ENCODE measurements around the gene ANKS1B.
"Not testable (repeated sequence)": the region's sequence is repeated elsewhere in the genome, so short reads cannot be mapped to it uniquely, and the experiment has no call there.

The ANKS1B gene

DNA sequence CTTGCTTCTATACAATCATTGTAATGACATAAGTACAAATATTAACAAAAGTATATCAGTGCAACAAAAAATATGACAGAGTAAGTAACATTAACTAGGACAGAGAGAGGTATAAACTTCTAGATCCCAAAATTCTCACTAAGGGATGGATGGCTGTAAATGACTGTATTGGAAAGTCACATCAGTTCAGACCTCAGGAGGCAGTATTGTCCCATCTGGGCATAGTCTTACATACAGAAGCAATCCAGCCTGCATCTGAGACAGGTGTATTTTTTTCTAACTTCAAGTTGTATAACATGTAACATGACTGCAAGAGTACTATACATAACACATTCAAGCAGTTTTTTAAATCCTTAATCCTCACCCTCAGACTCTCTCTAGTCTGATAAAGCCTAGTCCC is 238.2 kb downstream of the ANKS1B start:
- no peak for FAIRE-seq

DNA sequence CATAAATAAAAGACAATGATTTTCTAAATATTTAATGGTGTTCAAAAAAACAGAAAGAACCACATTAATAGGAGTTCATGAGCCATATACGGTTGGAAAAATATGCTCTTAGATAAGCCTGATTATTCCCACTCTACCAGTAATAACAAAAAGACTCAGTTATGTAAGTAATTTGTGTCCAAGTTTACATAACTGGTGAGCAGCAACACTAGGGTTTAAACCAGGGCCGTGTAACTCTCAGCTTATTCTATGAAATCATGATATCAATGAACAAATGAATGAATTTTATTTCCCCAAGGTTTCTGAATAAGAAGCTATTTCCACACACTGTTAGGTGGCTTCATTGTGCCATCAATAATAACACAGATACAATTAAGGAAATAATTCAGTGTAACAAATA is 238.8 kb downstream of the ANKS1B start:
- FAIRE-seq: no peak

DNA sequence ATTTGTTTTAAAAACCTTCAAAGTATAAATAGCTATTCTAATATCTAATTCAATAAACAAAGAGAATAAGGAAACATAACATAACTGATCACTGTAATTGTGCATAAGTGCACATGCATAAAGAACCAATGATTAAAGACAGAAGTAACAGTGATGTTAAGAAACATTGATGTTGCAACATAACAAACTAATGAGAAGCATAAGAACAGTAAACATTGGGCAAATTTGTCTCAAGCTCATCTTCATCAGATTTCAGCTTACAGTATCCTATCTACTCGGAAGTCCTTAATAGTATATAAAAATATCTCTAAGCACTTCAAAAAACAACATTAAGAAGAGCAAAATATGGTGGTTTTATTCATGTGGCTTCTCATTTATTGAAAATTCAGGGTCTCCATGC is 239.6 kb downstream of the ANKS1B start:
- no peak for FAIRE-seq

DNA sequence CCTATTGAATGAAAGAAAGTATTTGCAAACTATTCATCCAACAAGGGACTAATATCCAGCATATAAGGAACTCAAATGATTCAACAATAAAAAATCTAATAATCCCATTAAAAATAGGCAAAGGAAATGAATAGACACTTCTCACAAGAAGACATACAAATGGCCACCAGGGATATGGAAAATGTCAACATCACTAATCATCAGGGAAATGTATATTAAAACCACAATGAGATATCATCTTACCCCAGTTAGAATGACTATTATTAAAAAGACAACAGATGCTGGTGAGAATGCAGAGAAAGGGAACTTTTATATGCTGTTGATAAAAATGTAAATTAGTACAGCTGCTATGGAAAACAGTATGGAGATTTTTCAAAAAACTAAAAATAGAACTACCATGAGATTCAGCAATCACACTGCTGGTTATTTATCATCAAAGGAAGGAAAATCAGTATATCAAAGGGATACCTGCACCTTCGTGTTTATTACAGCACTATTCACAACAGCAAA is 247.9 kb downstream of the ANKS1B start:
- no peak for FAIRE-seq

DNA sequence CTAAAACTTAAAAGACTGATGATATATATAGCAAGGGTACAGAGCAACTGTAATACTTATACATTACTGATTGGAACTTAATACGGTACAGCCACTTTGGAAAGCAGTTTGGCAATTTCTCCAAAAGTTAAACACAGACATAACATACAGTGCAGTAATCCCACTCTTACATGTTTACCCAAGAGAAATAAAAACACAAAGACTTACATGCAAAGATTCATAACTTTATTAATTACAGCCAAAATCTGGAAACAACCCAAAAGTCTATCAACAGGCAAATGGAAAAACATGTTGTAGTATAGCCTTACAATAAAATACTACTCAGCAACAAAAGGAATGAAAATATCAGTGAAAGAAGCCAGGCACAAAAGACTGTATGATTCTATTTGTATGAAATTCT is 252.6 kb downstream of the ANKS1B start:
- FAIRE-seq: no peak

DNA sequence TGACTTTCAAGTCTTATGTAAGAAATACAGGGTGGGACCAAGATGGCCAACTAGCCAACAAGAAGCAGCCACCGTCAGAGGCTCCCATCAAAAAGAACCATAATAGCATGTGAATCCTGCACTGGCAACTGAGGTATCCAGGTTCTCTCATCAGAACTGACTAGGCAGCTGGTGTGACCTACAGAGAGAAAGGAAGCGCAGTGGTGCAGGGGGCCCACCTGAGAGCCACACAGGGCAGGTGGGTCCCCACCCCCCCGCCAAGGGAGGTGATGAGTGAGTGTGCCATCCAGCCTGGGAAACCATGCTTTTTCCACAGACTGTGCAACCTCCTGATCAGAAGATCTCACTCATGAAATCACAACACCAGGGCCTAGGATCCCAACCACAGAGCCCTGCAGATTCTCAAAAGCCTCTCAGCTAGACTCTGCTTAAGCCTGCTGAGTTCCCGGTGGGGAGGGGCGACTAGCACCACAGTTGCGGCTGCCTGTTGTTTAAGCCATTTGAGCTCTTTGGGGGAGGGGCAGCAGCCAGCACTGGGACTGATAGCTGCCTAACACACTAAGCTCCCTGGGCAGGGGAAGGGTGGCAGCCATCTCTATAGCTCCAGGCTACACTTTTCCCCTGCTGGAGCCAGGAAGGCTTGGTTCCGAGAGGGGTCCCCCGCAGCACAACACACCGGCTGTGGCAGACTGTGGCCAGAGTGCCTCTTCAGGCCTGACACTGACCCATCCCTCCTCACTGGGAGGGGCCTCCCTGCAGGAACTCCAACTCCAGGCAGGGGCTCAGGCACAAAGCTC is 261.8 kb downstream of the ANKS1B start:
- no peak for FAIRE-seq

DNA sequence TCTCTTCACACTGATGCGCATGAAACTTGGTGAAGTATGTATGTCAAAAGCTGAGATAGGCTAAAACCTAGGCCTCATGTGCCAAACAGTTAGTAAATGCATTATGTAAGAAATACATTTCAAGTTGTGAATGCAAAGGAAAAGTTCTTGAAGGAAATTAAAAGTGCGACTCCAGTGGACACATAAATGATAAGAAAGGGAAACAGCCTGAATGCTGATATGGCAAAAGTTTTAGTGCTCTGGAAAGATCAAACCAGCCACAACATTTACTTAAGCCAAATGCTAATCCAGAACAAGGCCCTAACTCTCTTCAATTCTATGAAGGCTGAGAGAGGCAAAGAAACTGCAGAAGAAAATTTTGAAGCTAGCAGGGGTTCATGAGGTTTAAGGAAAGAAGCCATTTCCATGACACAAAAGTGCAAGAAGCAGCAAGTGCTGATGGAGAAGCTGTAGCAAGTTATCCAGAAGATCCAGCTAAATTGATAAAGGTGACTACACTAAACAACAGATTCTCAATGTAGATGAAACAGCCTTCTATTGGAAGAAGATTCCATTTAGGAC is 262.9 kb downstream of the ANKS1B start:
- FAIRE-seq: no peak

DNA sequence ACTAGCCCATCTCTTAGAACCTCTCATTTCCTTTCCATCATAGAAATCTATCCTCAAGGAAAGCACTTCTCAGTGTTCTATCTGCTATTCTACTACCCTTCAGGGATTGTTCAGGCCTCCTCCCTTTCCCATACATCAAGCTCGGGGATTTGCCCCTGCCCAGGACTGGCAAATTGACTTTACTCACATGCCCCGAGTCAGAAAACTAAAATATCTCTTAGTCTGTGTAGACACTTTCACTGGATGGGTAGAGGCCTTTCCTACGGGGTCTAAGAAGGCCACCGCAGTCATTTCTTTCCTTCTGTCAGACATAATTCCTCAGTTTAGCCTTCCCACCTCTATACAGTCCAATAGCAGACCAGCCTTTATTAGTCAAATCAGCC is 264.7 kb downstream of the ANKS1B start:
- FAIRE-seq: not testable (repeated sequence)

DNA sequence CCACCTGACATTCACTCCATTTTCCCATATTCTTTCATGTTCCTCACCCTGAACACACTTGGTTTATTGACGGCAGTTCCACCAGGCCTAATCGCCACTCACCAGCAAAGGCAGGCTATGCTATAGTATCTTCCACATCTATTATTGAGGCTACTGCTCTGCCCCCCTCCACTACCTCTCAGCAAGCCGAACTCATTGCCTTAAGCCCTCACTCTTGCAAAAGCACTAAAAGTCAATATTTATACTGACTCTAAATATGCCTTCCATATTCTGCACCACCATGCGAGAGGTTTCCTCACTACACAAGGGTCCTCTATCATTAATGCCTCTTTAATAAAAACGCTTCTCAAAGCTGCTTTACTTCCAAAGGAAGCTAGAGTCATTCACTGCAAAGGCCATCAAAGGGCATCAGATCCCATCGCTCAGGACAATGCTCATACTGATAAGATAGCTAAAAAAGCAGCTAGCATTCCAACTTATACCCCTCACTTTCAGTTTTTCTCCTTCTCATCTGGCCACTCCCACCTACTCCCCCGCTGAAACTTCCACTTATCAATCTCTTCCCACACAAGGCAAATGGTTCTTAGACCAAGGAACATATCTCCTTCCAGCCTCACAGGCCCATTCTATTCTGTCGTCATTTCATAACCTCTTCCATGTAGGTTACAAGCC is 265.2 kb downstream of the ANKS1B start:
- FAIRE-seq: not testable (repeated sequence)

DNA sequence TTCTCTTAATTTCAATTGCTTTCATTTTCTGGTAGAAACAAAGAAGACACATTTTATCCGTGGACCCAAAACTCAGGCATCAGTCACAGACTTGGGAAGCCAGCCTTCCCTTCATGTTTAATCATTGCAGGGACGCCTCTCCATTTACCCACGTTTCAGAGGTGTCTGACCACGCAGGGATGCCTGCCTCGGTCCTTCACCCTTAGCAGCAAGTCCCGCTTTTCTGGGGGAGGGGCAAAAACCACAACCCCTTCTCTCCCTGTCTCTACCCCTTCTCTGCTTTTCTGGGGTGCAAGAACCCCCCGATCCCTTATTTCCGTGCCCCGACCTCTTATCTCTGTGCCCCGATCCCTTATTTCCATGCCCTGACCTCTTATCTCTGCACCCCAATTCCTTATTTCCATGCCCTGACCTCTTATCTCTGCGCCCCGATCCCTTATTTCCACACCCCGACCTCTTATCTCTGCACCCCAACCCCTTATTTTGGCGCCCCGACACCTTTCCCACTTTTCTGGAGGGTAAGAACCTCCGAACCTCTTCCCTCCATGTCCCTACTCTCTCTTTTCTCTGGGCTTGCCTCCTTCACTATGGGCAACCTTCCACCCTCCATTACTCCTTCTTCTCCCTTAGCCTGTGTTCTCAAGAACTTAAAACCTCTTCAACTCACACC is 268.8 kb downstream of the ANKS1B start:
- FAIRE-seq: not testable (repeated sequence)

DNA sequence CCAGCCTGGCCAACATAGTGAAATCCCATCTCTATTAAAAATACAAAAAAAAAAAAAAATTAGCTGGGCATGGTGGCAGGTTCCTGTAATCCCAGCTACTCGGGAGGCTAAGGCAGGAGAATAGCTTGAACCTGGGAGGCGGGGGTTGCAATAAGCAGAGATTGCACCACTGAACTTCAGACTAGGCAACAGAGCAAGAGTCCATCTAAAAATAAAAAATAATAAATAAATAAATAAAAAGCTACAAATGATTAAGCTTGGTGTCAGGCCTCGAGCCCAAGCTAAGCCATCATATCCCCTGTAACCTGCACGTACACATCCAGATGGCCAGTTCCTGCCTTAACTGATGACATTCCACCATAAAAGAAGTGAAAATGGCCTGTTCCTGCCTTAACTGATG is 269.8 kb downstream of the ANKS1B start:
- FAIRE-seq: not testable (repeated sequence)

DNA sequence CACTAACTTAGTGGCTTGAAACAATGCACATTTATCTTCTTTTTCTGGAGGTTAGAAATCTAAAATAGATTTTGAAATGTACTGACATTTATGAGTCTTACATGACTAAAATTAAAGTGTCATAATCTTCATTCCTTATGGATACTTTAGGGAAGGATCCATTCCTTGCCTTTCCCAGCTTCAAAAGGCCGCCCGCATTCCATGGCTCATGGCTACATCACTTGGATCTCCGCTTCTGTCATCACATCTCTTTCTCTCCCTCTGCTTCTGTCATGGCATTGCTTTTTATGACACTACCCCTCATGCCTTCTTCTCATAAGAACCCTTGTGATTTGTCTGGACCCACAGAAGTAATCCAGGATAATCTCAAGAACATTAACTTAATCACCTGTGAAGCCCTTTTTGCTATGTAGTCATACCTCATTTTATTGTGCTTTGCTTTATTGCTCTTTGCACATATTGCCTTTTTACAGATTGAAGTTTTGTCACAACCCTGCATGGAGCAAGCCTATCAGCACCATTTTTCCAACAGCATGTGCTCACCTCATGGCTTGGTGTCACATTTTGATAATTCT is 270.7 kb downstream of the ANKS1B start:
- FAIRE-seq: no peak

DNA sequence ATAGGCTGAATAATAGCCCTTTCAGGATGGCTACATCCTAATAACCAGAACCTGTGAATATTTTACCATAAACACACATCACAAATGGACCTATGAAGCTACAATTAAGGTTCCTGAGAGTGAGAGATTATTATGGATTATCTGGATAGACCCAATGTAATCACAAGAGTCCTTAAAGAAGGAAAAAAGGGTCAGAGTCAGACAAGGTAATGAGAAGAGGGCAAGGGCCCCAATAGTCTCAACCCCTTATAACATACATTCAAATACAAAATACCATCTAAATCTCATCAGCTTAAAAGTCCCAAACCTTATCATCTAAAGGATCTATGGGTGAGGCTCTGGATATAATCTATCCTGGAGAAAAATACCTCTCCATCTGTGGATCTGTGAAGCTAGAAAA is 272.5 kb downstream of the ANKS1B start:
- FAIRE-seq: no peak

DNA sequence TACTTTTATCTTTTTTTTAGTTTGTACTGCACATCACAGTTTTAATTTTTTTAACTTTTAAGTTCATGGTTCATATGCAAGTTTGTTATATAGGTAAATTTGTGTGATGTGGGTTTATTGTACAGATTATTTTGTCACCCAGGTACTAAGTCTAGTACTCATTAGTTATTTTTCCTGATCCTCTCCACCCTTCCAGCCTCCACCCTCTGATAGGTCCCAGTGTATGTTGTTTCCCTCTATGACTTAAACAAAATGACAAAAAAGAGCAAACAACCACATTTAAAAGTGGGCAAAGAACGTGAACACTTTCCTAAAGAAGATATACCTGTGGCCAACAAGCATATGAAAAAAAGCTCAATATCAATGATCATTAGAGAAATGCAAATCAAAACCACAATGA is 273.5 kb downstream of the ANKS1B start:
- no peak for FAIRE-seq

DNA sequence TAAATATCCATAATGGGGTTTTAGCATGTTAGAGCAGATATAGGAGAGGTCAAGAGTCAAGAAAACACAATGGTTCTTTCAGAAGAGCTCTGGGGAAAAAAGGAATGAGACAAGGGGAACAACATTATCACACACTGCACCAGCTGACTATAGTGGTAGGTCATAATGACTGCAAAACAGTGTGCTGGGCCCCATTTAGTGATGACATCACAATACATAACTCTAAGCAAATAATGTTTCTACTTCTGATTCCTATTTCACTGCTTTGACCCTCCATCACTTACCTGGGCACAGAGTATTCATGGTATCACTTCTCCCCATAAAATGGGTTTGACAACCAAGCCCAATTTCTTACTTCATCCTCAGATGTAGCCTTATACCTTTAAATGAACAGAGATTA is 275.1 kb downstream of the ANKS1B start:
- FAIRE-seq: no peak

DNA sequence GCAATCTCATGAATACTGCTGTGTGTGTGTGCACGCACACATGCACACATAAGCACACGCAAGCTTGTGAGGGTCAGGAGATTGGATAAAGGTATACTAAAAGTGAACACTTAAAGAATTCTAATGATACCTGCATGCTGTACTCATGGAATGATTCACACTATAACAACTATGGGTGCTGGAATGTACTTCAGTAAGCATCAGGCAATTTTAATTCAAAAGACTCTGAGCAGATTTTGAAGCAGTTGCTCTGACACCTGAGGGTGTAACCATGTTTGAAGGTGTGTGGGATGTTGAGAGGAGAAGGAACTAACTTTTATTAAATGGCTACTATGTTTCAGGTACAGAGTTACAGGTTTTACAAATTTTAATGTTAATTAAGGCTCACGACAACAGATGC is 275.6 kb downstream of the ANKS1B start:
- FAIRE-seq: no peak

DNA sequence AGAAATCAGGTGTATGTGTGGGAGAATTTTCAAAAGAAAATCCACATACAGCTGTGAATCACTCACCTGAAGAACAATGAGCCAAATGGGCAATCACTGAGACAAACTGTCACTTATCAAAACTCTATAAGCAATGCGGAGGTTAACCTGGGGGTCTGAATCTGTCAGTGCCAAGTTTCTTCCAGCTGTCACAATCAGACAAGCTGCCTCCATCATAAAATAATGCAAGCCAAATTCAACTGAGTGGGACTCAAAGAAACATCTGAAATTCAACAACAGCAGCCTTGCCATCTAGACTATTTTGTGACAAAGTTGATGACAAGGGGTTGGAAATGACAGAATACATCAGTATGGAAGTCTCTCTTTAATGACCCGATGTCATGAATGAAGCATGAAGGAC is 276.9 kb downstream of the ANKS1B start:
- no peak for FAIRE-seq

DNA sequence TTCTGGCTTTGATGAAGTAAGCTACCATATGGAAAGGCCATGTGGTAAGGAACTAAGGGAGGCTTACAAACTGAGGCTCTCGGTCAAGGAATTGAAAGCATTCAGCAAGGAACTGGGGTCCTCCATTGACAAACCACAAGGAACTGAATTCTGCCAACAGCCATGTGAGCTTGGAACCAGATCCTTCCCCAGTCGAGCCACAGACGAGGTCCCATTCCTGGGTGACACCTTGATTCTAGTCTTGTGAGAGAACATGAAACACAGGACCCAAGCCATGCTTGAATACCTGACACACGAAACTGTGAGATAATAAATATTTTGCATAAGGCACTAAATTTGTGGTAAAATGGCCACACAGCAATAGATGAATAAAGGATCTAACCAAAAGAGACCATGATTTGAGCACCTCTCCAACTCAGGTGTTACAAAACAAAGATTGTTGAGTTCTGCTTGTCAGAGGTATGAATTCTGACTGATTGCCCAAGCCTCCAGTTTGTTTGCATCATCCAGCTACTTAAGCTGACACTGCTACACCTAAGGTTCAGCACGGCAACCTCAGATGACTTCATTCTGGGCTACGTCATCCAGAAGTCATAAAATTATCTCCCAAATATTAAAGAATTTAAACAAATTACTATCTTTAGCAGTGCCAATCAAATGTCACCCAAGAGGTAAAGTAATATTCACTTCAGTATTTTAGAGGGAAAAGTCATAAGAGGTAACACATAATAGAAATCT is 277.8 kb downstream of the ANKS1B start:
- no peak for FAIRE-seq

DNA sequence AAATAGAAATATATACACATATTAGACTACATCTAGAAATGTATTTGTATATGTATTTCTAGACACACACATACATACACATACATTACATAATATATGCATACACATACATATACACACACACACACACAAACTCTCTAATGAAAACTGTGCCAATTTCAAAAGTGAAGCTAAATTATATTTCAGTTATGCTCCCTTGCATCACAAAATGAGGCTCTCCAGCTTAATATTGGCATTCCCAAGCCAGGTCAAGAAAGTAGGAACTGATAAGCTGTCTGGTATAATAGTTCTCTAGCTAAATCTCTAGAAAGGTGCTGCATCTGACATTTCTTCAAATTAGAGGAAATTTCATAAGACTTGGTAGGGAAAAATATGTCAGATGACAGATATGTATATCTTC is 280.3 kb downstream of the ANKS1B start:
- no peak for FAIRE-seq

DNA sequence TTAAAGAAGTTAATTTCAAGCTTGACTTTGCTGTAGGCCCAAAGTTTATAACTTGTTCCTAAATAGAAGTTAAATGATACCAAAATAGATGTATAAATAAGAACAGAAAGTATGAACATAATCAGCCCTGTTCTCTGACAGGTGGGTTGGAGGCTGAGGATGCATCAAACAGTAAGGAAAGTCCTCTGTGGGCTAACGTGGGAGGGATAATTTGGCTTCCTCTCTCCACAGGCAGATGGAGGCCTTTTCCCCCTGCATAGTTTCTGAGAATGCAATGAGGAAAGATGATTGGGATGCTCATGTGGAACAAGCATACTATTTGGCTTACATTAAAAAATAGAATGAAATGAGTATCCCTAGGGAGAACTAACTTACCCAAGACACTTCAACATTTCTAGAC is 280.7 kb downstream of the ANKS1B start:
- FAIRE-seq: no peak

DNA sequence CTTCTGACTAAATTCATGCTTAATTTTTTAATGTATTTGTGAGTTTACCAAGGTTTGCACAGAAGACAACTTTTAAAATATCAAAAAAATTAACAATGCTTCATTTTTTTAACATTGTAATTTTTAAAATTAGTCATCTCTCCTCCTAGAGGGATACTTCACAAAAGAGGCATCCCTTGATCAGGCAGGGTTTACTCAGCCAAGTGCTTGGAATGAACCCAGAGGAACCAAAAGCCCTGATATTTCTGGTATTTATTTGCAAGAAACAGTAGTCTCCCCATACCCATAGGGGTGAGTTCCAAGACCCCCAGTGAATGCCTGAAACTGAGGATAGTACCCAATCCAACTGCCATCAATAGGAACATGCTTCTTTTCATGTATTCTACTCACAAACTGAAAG is 284.7 kb downstream of the ANKS1B start:
- FAIRE-seq: no peak

DNA sequence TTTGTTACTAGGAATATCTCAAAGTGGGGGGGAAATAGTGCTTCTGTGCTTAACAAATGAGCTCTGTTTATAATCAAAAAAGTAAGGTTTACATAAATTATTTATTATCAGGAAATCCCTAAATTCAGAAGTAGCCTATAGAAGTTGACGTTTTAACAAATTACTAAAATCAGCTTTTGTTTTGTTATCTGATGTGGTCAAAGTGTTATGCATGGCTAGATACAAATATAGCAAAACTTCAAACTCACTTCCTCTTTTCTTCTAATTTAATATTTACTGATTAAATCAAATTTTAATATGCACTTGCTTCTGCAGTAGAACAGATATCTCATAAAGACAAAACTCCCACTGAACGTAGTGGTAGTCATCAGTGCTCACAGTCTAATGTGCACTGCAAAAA is 289.7 kb downstream of the ANKS1B start:
- no peak for FAIRE-seq
